Thyroid gland (tissue), 4 donors: Measurements from ENCODE around the gene C11orf16.

Source experiments
- CTCF ChIP-seq, 6 experiments: fragments of 200-600 bp in 3 of 6; fragments of 450-650 bp in 3 of 6; sonication (generic) in 3 of 6; IDR thresholded peaks; one replicate each; pipeline ENCODE4 v1.5.1; 2016 to 2019; ENCODE audit warnings: antibody characterized with exemption in 6 of 6, mild to moderate bottlenecking in 2 of 6, inconsistent platforms in 1 of 6, moderate library complexity in 1 of 6
- POLR2A ChIP-seq, 2 donors: fragments of 450-650 bp; IDR thresholded peaks; one replicate each; pipeline ENCODE4 v1.6.1; 2017; ENCODE audit warnings: antibody characterized with exemption in 2 of 2, mild to moderate bottlenecking in 2 of 2, moderate library complexity in 1 of 2

- peak in 4 of 6 experiments; percentile 43 to 69 (median 58) for TF ChIP-seq CTCF (IDR thresholded peaks at IDR 0.05)
- TF ChIP-seq POLR2A (IDR thresholded peaks at IDR 0.05), result no peak
Measured at GRCh38 chr11:8959546-8960166, 26.9 kb upstream of the C11orf16 start.
